IPS-NIHi11 (cell line): ENCODE measurements around the gene DBF4.
"Not testable (repeated sequence)": the region's sequence is repeated elsewhere in the genome, so short reads cannot be mapped to it uniquely, and the experiment has no call there.

Source experiments
- DNase-seq: peaks from one replicate; pipeline ENCODE4 v3.0.0; 2012; ENCODE audit warnings: mixed read lengths, low spot score

DBF4 gene

DNA sequence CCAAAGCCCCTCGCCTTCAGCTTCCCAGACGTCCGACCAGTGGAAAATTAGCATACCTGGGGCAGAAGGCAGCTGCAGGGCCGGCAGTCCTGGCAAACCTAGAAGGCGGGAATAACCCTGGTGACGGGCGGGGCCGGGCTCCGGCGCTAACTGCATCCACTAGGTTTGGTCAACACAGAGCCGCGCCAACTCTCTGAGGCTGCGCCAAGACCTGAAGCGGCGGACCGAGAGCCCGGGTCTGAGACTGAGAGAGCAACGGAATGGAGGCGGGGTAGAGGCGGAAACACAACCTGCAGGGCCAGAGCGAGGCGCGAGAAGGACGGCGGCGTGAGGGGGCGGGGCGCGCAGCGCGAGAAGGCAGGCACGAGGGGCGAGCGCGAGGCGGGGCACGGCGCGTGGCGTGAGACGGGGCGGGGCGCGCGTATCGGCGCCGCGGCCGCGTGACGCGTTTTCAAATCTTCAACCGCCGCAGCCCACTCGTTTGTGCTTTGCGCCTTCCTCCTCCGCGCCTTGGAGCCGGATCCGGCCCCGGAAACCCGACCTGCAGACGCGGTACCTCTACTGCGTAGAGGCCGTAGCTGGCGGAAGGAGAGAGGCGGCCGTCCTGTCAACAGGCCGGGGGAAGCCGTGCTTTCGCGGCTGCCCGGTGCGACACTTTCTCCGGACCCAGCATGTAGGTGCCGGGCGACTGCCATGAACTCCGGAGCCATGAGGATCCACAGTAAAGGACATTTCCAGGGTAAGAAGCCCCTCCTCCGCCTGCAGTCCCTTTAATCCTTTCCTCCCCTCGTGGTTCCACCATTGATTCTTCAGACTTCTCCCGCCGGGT is at the start of gene DBF4, which contains the start of gene SLC25A40:
TSS of gene DBF4 (plus strand) at position 454 of the 829 bp plus-strand sequence. CDS start at position 694, 240 bp downstream.
TSS of gene SLC25A40 (minus strand) at position 321 of the 829 bp plus-strand sequence. CDS start 17,633 bp downstream, outside the sequence.
- peak; percentile 87 for DNase-seq

DNA sequence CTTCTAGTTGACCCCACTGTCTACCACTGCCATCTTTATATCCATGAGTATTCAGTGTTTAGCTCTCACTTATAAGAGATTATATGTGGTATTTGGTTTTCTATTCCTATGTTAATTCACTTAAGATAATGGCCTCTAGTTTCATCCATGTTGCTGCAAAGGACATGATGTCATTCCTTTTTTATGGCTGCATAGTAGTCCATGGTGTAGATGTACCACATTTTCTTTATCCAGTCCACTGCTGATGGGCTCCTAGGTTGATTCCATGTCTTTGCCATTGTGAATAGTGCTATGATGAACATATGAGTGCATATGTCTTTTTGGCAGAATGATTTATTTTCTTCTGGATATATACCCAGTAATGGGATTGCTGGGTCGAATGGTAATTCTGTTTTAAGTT is 47.9 kb upstream of the DBF4 start:
- DNase-seq: not testable (repeated sequence)

GRCh38 chr7:87831097-87831496 is 45.2 kb upstream of the DBF4 start:
- no peak for DNase-seq

DNA sequence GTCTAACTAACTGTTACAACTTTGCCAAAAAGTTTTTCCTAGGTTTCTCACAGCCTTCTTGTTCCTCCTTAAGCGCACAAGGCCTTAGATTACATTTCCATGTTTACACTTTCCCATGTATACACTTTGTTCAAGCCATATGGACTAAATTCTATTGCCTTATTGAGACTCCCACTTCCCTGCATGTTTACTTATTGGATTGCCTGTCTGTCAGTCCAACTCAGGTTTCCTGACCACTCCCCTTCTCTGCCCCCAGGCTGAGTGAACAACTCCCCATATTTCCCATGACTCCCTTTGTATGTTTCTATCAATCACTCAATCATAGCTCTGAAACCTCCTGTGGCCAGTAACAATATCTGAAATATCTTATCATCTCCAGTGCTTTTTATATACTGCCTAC is 43.2 kb upstream of the DBF4 start:
- DNase-seq: no peak

- DNase-seq: no peak
These were observed 38.7 kb upstream of the DBF4 start for GRCh38 chr7:87837597-87837996.

GRCh38 chr7:87850836-87851593 is 25.3 kb upstream of the DBF4 start:
- DNase-seq: no peak

- DNase-seq: no peak
These were observed 24.0 kb upstream of the DBF4 start for GRCh38 chr7:87852306-87852705.

GRCh38 chr7:87853237-87853864 is 22.9 kb upstream of the DBF4 start:
- no peak for DNase-seq

GRCh38 chr7:87858417-87859100 is 17.7 kb upstream of the DBF4 start:
- no peak for DNase-seq

GRCh38 chr7:87866089-87866488 is 10.2 kb upstream of the DBF4 start:
- DNase-seq: no peak

DNA sequence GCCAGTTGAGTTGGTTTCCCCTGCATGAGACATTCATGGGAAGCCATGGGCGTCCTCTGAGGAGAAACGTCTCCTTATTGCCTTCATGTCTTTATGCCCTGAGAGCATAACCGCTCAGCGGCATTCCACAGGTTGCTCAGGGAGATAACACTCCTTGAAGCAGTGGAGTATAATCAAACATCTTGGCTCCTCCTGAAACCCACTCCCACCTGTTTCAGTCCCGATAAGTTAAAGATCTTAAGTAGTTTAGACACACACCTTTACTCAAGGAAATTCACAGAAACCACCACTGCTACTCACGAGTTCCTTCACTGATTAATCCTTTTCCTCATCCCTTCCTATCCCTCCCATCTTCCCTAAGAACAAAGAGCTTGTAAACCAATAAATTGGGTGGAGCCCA is 9.8 kb upstream of the DBF4 start:
- DNase-seq: not testable (repeated sequence)

GRCh38 chr7:87870471-87870870 is 5.8 kb upstream of the DBF4 start:
- DNase-seq: no peak

GRCh38 chr7:87872346-87872745 is 3.9 kb upstream of the DBF4 start:
- no peak for DNase-seq

GRCh38 chr7:87873328-87873727 is 3.0 kb upstream of the DBF4 start:
- not testable (repeated sequence) for DNase-seq

DNA sequence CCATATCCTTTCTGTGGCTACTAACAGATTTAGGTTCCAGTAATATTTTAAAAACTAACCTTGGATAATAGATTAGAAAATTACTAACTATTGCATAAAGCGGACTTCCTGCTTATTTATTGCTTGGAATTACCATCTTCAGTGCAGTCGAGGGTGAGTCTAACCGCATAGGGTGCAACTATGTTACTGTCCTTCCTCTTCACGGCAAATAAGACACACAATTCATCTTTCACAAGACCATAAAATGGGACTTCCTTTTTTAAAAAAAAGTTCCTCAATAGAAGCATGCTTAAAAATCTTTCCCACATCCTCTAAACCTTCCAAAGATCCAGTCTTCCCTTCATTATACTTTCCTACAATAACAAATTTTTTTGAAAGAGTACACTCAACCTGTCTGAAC is 2.2 kb upstream of the DBF4 start:
- DNase-seq: no peak

- peak; percentile 66 for DNase-seq
These were observed 898 bp upstream of the DBF4 start for GRCh38 chr7:87875151-87876039.

DNA sequence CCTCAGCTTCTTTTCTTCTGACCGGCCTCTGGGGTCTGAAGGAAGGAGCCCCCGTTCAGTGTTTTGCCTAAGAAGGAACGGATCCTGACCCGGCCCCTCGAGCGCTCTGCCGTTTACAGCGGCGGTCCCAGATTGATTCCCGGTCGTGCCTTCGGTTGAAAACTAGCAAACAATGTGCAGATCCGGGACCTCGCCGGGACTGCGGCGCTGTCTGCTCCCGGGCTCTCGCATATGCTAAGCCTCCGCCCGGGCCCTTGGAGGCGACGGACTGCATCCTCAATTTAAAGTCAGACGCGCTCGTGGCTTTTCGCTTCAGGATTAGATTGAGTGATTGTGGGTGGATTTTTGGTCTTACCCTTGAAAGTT is 559 bp downstream of the DBF4 start:
- DNase-seq: peak; percentile 60

GRCh38 chr7:87877366-87878040 is 1.2 kb downstream of the DBF4 start:
- no peak for DNase-seq

DNA sequence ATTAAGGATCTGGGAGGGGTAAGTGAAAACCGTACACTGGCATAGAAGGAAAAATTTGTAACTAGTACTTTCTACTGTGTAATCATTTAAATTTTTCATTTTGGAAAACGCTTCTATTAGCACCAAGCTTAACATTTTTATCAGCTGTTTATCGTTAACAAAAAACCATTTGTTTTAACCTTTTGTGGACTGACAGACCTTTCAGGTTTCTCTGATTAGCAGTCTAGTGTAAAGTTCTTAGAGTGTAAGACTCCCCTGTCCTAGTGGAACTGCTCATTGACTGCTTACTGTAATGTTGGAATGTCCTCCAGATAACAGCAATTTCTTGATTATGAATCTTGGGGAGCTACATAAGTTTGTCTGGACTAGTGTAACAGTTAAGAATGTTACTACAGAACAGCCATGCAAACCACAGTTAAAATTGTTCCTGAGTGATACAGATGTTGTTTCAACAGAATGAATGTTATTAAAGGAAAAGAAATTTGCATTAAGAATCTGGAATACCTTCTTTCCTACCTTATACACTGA is 2.0 kb downstream of the DBF4 start:
- DNase-seq: no peak
